SK-N-SH treated with all-trans-retinoic acid at 6 μM for 48 hours (cell line): ENCODE results near the gene ABHD6.

Source experiments
- ARNTL ChIP-seq: fragments of 450-650 bp; formaldehyde crosslinking; IDR thresholded peaks from 2 replicates; pipeline ENCODE4 v1.5.0; 2020; ENCODE audit warnings: low read depth, mild to moderate bottlenecking, moderate library complexity, borderline replicate concordance
- BACH2 ChIP-seq: fragments of 250-450 bp; sonication (Bioruptor Pico); IDR thresholded peaks from 2 replicates; pipeline ENCODE4 v1.9.0; 2021; ENCODE audit warnings: mild to moderate bottlenecking, borderline replicate concordance
- CSDC2 ChIP-seq: fragments of 250-450 bp; sonication (Bioruptor Pico); IDR thresholded peaks from 2 replicates; pipeline ENCODE4 v1.5.0; 2020; ENCODE audit warnings: mild to moderate bottlenecking, moderate library complexity
- ESRRG ChIP-seq: fragments of 250-450 bp; sonication (Bioruptor Pico); IDR thresholded peaks from 2 replicates; pipeline ENCODE4 v1.6.1; 2021; ENCODE audit warnings: mild to moderate bottlenecking
- OSR1 ChIP-seq: fragments of 250-450 bp; sonication (Bioruptor Pico); IDR thresholded peaks from 2 replicates; pipeline ENCODE4 v1.8.0; 2022; ENCODE audit warnings: moderate library complexity, mild to moderate bottlenecking, inconsistent platforms
- PATZ1 ChIP-seq: fragments of 250-450 bp; sonication (Bioruptor Pico); IDR thresholded peaks from 2 replicates; pipeline ENCODE4 v1.8.0; 2020; ENCODE audit warnings: mild to moderate bottlenecking, moderate library complexity, borderline replicate concordance
- RARB ChIP-seq: fragments of 250-450 bp; sonication (Bioruptor Pico); IDR thresholded peaks from 2 replicates; pipeline ENCODE4 v1.8.0; 2021; ENCODE audit warnings: mild to moderate bottlenecking, moderate library complexity
- ZC3H10 ChIP-seq: fragments of 250-450 bp; sonication (Bioruptor Pico); IDR thresholded peaks from 2 replicates; pipeline ENCODE4 v1.5.1; 2021; ENCODE audit warnings: mild to moderate bottlenecking, moderate library complexity
- ZNF565 ChIP-seq: fragments of 450-650 bp; formaldehyde crosslinking; conservative IDR thresholded peaks from 2 replicates; pipeline ENCODE4 v1.5.0; 2020; ENCODE audit warnings: low read depth, mild to moderate bottlenecking, moderate library complexity
- TF ChIP-seq, protein P1 (sequence below): fragments of 250-450 bp; sonication (Bioruptor Pico); IDR thresholded peaks from 2 replicates; pipeline ENCODE4 v1.5.0; 2020; ENCODE audit warnings: mild to moderate bottlenecking, moderate library complexity
- TF ChIP-seq, protein P2 (sequence below): fragments of 250-450 bp; sonication (Bioruptor Pico); IDR thresholded peaks from 2 replicates; pipeline ENCODE4 v1.5.1; 2021; ENCODE audit warnings: mild to moderate bottlenecking, moderate library complexity

DNA sequence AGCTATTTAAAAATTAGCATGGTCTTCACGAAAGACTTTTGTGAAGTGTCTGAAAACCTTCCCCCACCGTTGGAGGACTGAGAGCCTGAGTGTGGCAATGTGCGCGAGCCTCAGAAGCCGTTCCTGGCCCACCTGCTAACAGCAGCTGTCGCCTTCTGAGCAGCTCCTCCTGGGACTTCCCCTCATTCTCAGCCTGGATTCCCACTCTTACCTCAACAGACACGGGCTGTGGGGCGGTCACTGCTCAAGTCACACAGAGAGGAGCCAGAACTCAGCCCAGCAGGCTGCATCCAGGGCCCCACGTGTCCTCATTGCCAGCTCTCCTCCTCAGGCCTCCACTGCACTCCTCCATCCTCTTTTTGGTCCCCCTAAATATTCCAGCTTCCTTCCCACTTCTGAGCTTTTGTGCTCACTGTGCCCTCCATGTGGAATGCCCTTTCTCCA, 34.7 kb upstream of the ABHD6 start:
- TF ChIP-seq CSDC2 (CRISPR knock-in tag), result no peak
- no peak for TF ChIP-seq OSR1 (CRISPR knock-in tag)
- TF ChIP-seq ARNTL (CRISPR knock-in tag), result no peak
- no peak for TF ChIP-seq ZC3H10 (CRISPR knock-in tag)
- TF ChIP-seq PATZ1 (CRISPR knock-in tag), result no peak
- TF ChIP-seq, protein P1, sequence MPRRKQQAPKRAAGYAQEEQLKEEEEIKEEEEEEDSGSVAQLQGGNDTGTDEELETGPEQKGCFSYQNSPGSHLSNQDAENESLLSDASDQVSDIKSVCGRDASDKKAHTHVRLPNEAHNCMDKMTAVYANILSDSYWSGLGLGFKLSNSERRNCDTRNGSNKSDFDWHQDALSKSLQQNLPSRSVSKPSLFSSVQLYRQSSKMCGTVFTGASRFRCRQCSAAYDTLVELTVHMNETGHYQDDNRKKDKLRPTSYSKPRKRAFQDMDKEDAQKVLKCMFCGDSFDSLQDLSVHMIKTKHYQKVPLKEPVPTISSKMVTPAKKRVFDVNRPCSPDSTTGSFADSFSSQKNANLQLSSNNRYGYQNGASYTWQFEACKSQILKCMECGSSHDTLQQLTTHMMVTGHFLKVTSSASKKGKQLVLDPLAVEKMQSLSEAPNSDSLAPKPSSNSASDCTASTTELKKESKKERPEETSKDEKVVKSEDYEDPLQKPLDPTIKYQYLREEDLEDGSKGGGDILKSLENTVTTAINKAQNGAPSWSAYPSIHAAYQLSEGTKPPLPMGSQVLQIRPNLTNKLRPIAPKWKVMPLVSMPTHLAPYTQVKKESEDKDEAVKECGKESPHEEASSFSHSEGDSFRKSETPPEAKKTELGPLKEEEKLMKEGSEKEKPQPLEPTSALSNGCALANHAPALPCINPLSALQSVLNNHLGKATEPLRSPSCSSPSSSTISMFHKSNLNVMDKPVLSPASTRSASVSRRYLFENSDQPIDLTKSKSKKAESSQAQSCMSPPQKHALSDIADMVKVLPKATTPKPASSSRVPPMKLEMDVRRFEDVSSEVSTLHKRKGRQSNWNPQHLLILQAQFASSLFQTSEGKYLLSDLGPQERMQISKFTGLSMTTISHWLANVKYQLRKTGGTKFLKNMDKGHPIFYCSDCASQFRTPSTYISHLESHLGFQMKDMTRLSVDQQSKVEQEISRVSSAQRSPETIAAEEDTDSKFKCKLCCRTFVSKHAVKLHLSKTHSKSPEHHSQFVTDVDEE (CRISPR knock-in tag), result no peak
- no peak for TF ChIP-seq ESRRG
- no peak for TF ChIP-seq RARB (CRISPR knock-in tag)
- TF ChIP-seq BACH2 (CRISPR knock-in tag), result no peak
- TF ChIP-seq, protein P2, sequence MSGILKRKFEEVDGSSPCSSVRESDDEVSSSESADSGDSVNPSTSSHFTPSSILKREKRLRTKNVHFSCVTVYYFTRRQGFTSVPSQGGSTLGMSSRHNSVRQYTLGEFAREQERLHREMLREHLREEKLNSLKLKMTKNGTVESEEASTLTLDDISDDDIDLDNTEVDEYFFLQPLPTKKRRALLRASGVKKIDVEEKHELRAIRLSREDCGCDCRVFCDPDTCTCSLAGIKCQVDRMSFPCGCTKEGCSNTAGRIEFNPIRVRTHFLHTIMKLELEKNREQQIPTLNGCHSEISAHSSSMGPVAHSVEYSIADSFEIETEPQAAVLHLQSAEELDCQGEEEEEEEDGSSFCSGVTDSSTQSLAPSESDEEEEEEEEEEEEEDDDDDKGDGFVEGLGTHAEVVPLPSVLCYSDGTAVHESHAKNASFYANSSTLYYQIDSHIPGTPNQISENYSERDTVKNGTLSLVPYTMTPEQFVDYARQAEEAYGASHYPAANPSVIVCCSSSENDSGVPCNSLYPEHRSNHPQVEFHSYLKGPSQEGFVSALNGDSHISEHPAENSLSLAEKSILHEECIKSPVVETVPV (CRISPR knock-in tag), result no peak
- no peak for TF ChIP-seq ZNF565 (CRISPR knock-in tag)
